Smooth muscle cell (in vitro differentiated cells): ENCODE measurements around the gene NPAS2. TPM values are rescaled to one million over a fixed set of nuclear protein-coding genes. Genes with fewer than 3 reads are reported as not detected.

Experiments used
- DNase-seq: peaks from one replicate; lab custom pipeline; 2025; ENCODE audit not compliant: unreplicated experiment; lab: John Stamatoyannopoulos, UW
- H2AFZ ChIP-seq: fragments of 200-600 bp; sonication (generic); 2 replicates; pipeline ENCODE4 v1.6.0; 2016; ENCODE audit warnings: antibody characterized with exemption, low read depth, mild to moderate bottlenecking
- H3F3A ChIP-seq: fragments of 200-600 bp; sonication (generic); 2 replicates; pipeline ENCODE4 v1.6.0; 2017; ENCODE audit warnings: antibody characterized with exemption, low read depth
- H3K27ac ChIP-seq: fragments of 200-600 bp; sonication (generic); 2 replicates; pipeline ENCODE4 v1.5.1; 2016; ENCODE audit warnings: low read depth, mild to moderate bottlenecking
- H3K27me3 ChIP-seq: fragments of 200-600 bp; sonication (generic); 2 replicates; pipeline ENCODE4 v1.6.1; 2016; ENCODE audit warnings: low read depth, mild to moderate bottlenecking
- H3K36me3 ChIP-seq: fragments of 200-600 bp; sonication (generic); 2 replicates; pipeline ENCODE4 v1.5.1; 2016; ENCODE audit warnings: low read depth
- H3K4me1 ChIP-seq: fragments of 200-600 bp; sonication (generic); 2 replicates; pipeline ENCODE4 v1.5.1; 2016; ENCODE audit warnings: low read depth
- H3K4me2 ChIP-seq: fragments of 200-600 bp; sonication (generic); 2 replicates; pipeline ENCODE4 v1.6.0; 2016; ENCODE audit warnings: mild to moderate bottlenecking
- H3K4me3 ChIP-seq: fragments of 200-600 bp; sonication (generic); 2 replicates; pipeline ENCODE4 v1.5.1; 2016; ENCODE audit warnings: mild to moderate bottlenecking
- H3K79me2 ChIP-seq: fragments of 200-600 bp; sonication (generic); 2 replicates; pipeline ENCODE4 v1.6.0; 2016; ENCODE audit warnings: low read depth, mild to moderate bottlenecking
- H3K9ac ChIP-seq: fragments of 200-600 bp; sonication (generic); 2 replicates; pipeline ENCODE4 v1.6.0; 2016; ENCODE audit warnings: low read depth
- H3K9me3 ChIP-seq: fragments of 200-600 bp; sonication (generic); replicated peaks from 2 replicates; pipeline ENCODE4 v1.5.1; 2016; ENCODE audit warnings: low read depth
- H4K20me1 ChIP-seq: fragments of 200-600 bp; sonication (generic); 2 replicates; pipeline ENCODE4 v1.6.0; 2016; ENCODE audit warnings: low read depth
- WGBS: methylation state at CpG from one replicate; pipeline ENCODE4 v1.1.7; 2016; ENCODE audit warnings: low lambda C conversion rate; 5-methylcytosine and 5-hydroxymethylcytosine counted together
- polyA plus RNA-seq: library from polyadenylated mRNA; unstranded; fragments of >200 nt; fragmentation: Nextera tagmentation; extraction: Ambion mirVana; gene quantifications from 2 replicates; pipeline ENCODE4 v1.2.1, GENCODE V29; 2016
- total RNA-seq: library from RNA; depleted of rRNA; stranded (reverse); fragments of >200 nt; gene quantifications from 2 replicates; pipeline ENCODE4 v1.2.3, GENCODE V29; 2014
- TF ChIP-seq, protein P1 (sequence below): fragments of 200-600 bp; sonication (generic); IDR thresholded peaks from 2 replicates; pipeline ENCODE4 v1.5.1; 2017; ENCODE audit warnings: borderline replicate concordance, mild to moderate bottlenecking, antibody characterized with exemption; ENCODE audit not compliant: insufficient read depth, poor library complexity, severe bottlenecking

Gene NPAS2
- total and polyA plus RNA-seq, 2 experiments from 2014 or later, result 20.2 to 20.7 TPM

DNA sequence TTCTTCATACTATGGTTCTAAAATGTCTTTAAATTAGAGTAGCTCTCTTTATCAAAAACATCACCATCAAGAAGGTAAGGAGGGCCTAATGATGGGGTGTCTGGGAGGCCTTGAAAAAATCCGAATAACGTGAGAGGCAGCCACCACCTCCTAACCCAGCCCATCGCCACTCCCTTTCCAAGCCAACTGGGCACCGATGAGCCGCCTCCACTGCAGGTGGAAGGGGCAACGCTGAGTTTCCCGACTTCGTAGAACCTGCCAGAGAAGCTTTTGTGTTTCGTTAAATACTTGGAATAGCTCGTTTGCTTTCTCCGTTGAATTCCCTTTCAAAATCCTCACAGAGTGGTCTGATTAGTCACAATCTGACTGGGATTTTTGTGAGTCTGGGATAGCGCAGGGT lies 160.1 kb downstream of the NPAS2 start:
- H2AFZ ChIP-seq, result no peak overlapping the region
- DNase-seq, result no peak
- peaks cover under 1% of the 10 kb centered on the region for H4K20me1 ChIP-seq
- H3F3A ChIP-seq, result peaks cover 23% of the 10 kb centered on the region
- no peaks in the 10 kb centered on the region for H3K9me3 ChIP-seq
- H3K9ac ChIP-seq, result no peak overlapping the region
- TF ChIP-seq, protein P1, sequence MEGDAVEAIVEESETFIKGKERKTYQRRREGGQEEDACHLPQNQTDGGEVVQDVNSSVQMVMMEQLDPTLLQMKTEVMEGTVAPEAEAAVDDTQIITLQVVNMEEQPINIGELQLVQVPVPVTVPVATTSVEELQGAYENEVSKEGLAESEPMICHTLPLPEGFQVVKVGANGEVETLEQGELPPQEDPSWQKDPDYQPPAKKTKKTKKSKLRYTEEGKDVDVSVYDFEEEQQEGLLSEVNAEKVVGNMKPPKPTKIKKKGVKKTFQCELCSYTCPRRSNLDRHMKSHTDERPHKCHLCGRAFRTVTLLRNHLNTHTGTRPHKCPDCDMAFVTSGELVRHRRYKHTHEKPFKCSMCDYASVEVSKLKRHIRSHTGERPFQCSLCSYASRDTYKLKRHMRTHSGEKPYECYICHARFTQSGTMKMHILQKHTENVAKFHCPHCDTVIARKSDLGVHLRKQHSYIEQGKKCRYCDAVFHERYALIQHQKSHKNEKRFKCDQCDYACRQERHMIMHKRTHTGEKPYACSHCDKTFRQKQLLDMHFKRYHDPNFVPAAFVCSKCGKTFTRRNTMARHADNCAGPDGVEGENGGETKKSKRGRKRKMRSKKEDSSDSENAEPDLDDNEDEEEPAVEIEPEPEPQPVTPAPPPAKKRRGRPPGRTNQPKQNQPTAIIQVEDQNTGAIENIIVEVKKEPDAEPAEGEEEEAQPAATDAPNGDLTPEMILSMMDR, result no peak
- H3K36me3 ChIP-seq, result no peaks in the 10 kb centered on the region
- H3K27ac ChIP-seq, result no peak overlapping the region
- no peak overlapping the region for H3K4me2 ChIP-seq
- no peaks in the 10 kb centered on the region for H3K27me3 ChIP-seq
- no peak overlapping the region for H3K4me3 ChIP-seq
- WGBS, result 97% methylated on average over 12 of the region's 12 CpGs
- H3K79me2 ChIP-seq, result no peaks in the 10 kb centered on the region
- H3K4me1 ChIP-seq, result no peaks in the 10 kb centered on the region

DNA sequence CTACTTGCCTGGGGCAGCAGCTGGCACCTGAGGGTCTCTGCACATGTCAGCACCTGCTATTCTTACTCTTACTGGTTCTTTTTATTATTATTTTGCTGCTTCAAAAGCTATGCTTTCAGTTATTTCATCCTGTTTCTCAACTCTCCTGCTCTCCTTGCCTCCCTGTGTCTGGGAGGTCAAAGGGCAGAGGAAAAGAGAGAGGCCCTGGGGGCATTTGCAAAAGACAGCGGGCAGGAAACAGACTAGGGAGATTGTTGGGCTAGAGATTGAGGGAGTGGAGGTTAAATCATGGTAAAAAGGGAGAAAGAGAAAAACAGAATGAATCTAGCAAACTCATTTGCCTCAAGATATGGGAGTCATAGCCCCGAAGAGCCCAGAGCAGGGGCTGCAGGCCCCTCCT lies 161.1 kb downstream of the NPAS2 start:
- Histone ChIP-seq H4K20me1 (peaks cover 4% of the 10 kb centered on the region), H3K36me3 (no peaks in the 10 kb centered on the region), H3K9me3 (no peaks in the 10 kb centered on the region), H3K9ac (no peak overlapping the region), H3K4me2 (no peak overlapping the region), H3K4me1 (no peaks in the 10 kb centered on the region), H3K4me3 (no peak overlapping the region), H2AFZ (no peak overlapping the region), H3K27ac (no peak overlapping the region), H3F3A (peaks cover 19% of the 10 kb centered on the region), H3K79me2 (no peaks in the 10 kb centered on the region), H3K27me3 (no peaks in the 10 kb centered on the region)
- DNase-seq, result no peak
- TF ChIP-seq, protein P1, result no peak
- 72% methylated on average over 2 of the region's 2 CpGs for WGBS

DNA sequence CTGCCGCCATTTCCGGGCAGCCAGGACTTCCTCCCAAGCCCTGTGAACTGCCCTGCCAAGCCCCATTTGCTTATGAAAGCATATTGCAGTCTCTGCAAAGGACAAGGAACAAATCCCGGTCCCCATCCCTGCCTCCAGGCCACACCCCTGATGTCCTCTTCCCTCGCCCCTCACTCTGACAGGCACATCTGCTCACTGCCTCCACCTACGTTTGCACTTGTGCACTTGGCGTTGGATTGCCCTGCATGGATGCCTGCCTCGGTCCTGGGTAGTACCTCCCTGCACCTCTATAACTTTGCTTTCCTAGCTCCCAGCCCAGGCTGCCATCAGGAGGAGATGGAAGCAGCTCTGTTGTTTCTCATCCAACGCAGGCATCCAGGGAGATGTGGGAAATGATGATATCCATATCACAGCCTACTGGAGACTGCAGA lies 162.5 kb downstream of the NPAS2 start:
- H3K9me3 ChIP-seq, result no peaks in the 10 kb centered on the region
- WGBS, result 87% methylated on average over 8 of the region's 8 CpGs
- TF ChIP-seq, protein P1, result no peak

DNA sequence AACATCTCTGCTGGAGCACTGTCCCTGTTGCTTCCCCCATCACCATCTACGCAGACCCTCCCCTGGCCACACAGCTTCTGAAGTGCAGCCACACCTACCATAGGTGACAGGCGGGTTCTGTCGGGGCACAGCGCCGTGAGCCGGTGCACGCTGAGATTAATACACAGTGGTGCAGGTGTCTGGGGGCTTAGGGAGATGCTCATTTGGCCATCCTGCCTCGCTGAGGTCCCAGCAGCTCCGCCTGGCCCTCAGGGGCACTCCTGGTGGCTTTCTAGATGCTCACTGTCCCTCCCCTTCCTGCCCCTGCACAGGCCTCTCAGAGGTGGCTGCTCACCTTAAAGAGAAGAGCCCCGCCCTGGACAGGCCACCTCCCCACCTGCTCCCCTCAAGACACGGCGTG lies 163.3 kb downstream of the NPAS2 start:
- no peaks in the 10 kb centered on the region for H3K9me3 ChIP-seq
- H3K4me3 ChIP-seq, result no peak overlapping the region
- no peak overlapping the region for H3K27ac ChIP-seq
- H3F3A ChIP-seq, result peaks cover 5% of the 10 kb centered on the region
- no peak overlapping the region for H2AFZ ChIP-seq
- H3K4me2 ChIP-seq, result no peak overlapping the region
- no peaks in the 10 kb centered on the region for H3K79me2 ChIP-seq
- 95% methylated on average over 12 of the region's 12 CpGs for WGBS
- no peaks in the 10 kb centered on the region for H3K27me3 ChIP-seq
- H4K20me1 ChIP-seq, result peaks cover 4% of the 10 kb centered on the region
- TF ChIP-seq, protein P1, result no peak
- H3K36me3 ChIP-seq, result no peaks in the 10 kb centered on the region
- H3K9ac ChIP-seq, result no peak overlapping the region
- no peaks in the 10 kb centered on the region for H3K4me1 ChIP-seq
- no peak for DNase-seq

More for the DNA sequence above, 162.5 kb downstream of the NPAS2 start:
- no peak for DNase-seq
- H3F3A ChIP-seq, result peaks cover 9% of the 10 kb centered on the region
- no peak overlapping the region for H3K4me3 ChIP-seq
- H3K79me2 ChIP-seq, result no peaks in the 10 kb centered on the region
- H3K4me1 ChIP-seq, result no peaks in the 10 kb centered on the region
- H3K36me3 ChIP-seq, result no peaks in the 10 kb centered on the region
- no peaks in the 10 kb centered on the region for H3K27me3 ChIP-seq
- H3K27ac ChIP-seq, result no peak overlapping the region
- H3K9ac ChIP-seq, result no peak overlapping the region
- H2AFZ ChIP-seq, result no peak overlapping the region
- H3K4me2 ChIP-seq, result no peak overlapping the region
- peaks cover 4% of the 10 kb centered on the region for H4K20me1 ChIP-seq
